NCI-H446 treated with DMSO at 0.1 percent for 48 hours (cell line): ENCODE results near the gene OLFM1.
A peak's percentile ranks its signal among the peaks of the same experiment; 100 is the strongest.

Experiments used
- DNase-seq: peaks from one replicate; lab custom pipeline; 2025; lab: John Stamatoyannopoulos, UW

The OLFM1 gene

GRCh38 chr9:135087489-135087792 is at the start of gene OLFM1:
Gene OLFM1 (plus strand): TSS chr9:135087668. CDS start chr9:135087990, 322 bp downstream.
- DNase-seq = peak; percentile 44

DNA sequence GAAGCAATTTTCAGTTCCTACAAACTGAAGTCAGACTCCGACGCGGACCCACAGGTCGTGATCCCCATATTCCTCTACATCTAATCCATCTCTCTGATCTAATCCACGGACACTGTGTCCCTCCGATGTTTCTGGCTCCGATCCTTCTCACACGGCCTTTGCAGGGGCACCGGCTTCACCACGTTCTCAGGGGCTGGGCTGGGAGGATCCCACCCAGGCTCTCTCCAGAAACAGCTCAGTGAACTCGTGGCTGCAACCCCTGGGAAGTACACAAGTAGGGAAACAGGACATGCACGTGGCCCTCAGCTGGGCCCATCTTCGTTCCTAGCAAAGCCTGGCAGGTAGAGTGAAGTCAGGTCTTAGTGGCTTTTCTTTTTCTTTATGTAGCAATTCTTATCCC is 49.1 kb upstream of the OLFM1 start:
- DNase-seq = no peak

DNA sequence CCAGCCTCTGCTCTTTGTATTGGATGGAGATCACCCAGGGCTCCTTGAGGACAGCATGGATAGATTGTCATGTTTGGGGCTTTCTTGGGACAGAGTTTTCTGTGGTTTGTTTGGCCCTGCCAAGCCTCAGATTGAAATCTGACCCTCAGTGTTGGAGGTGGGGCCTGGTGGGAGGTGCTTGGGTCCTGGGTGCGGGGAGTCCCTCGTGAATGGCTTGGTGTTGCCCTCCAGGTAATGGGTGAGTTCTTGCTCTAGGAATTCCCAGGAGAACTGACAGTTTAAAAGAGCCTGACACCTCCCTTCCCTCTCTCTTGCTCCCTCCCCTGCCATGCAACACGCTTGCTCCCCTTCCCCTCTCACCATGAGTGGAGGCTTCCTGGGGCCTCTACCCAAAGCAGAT is 48.6 kb upstream of the OLFM1 start:
- DNase-seq = no peak

GRCh38 chr9:135039266-135039870 is 48.1 kb upstream of the OLFM1 start:
- DNase-seq = no peak

- no peak for DNase-seq
Observed at GRCh38 chr9:135039916-135040645, 47.4 kb upstream of the OLFM1 start.

- DNase-seq = no peak
Observed at GRCh38 chr9:135040892-135041291, 46.6 kb upstream of the OLFM1 start.

DNA sequence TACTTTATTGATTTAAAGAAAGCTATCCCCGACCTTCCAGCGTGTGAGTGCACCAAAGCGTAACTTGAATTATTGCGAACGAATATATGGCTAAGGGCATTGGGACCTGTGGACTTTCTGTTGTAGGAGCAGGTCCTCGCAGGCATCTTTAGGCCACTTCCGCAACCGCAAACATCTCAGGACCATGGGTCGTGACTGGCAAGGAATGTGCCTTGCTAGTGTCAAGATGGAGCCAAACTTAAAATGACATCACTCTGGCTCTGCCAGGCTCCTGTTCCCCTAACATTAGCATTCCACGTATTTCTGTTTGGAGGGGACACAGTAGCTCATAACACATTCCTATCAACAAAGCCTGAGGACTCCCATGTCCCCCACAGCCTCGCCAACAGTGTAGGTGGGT is 44.1 kb upstream of the OLFM1 start:
- no peak for DNase-seq

DNA sequence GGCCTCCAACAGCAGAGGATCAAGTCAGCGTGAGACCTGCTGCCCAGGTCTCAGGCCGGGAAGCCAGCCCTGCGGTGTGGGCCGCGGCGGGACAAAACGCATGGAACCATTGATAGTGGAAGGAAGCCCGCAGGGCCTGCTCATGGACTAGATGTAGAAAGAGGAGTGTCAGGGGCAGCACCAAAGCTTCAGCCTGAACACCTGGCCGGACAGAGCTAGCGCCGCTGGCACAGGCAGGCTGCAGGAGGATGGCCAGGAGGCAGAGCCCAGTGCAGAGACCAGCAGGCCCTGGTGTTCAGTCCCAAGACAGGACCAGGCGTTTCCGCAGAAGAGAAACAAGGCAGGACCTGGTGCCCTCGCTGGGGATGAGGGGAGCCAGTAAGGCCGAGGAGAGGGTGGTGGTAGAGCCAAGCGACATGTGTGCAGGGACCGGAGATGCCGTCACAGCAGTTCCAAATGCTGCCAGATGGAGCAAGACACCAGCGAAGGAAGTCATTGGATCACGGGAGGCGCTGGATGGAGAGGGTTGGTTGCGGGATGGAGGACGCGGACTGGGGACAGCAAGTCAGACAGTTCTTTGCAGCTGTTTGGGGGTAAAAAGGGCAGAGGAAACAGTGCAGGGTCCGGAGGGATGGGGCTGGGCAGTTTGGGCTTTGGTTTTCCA is 42.1 kb upstream of the OLFM1 start:
- no peak for DNase-seq

DNA sequence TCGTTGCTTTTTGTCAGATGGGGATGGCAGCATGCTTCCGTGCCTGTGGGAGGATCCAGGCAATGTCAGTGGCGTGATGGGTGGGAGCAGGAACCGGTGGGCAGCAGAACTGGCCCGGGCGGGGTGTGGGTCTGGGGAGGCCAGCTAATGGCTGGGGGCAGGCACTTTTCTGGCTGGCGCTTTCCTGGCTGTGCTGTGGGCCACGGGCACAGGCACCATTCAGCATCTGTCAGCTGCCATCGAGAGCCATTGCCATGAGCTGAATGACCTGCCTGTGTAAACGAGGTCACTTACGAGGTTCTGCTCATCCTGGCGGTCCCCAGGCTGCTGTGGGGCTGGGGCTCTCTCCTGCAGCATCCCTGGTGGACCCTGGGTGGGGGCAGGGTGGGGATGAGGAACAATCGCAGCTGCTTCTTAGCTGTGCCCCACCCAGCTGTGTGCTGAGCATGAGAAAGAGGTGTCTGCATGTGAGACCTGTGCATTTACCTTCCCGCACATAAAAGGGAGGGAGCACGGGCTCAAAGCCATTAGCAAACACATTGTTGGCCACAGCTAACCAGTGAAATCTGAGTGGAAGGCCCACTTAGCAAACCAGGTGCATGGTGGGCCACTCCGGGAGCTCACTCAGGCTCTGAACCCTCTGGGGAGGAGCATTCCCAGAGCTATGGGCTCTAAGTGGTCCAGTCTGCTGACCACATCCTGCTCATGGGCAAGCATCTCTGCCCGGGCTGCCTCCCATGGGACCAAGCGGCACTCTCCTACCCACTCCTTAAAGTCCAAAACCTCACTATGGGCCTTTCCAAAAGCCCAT is 41.3 kb upstream of the OLFM1 start:
- DNase-seq = no peak

- no peak for DNase-seq
Observed at GRCh38 chr9:135046739-135047350, 40.6 kb upstream of the OLFM1 start.

DNA sequence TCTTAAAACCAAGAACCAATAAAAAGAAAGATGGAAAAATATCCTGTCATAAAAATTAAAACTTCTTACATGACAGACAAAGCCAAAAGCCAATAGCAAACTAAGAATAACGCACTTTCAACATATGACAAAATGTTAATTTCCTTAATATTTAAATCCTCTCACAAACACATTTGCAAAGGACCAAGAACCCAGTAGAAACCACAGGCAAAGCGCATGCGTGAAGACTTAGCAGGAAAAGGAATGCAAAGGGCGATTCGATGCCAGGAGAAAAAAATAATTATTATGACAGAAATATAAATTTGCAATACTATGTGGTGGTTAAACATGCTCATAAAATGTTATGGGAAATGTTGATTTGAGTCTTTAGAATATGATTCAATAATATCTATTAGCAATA is 39.9 kb upstream of the OLFM1 start:
- DNase-seq = no peak

GRCh38 chr9:135048046-135048757 is 39.3 kb upstream of the OLFM1 start:
- no peak for DNase-seq

- no peak for DNase-seq
Observed at GRCh38 chr9:135048758-135049444, 38.6 kb upstream of the OLFM1 start.

DNA sequence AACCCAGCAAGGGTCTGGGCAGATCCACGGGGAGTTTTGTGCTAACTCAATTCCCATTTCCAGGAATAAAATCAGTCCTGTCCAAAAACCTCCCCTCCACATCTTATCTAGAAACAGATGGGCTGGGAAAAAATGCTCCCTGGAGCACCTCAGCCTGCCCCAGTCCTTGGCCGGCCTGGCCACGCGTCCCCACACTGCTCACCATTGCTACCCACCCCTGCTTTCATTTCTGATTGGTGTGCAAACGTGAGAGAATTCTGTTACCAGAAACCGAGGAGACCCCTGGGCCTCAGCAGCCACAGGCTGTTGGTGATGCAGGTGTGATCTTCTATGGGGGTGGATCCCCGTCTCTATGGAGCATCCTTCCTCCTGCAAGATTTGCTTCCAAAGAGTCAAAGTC is 38.0 kb upstream of the OLFM1 start:
- no peak for DNase-seq

GRCh38 chr9:135050072-135050990 is 37.1 kb upstream of the OLFM1 start:
- DNase-seq = no peak

DNA sequence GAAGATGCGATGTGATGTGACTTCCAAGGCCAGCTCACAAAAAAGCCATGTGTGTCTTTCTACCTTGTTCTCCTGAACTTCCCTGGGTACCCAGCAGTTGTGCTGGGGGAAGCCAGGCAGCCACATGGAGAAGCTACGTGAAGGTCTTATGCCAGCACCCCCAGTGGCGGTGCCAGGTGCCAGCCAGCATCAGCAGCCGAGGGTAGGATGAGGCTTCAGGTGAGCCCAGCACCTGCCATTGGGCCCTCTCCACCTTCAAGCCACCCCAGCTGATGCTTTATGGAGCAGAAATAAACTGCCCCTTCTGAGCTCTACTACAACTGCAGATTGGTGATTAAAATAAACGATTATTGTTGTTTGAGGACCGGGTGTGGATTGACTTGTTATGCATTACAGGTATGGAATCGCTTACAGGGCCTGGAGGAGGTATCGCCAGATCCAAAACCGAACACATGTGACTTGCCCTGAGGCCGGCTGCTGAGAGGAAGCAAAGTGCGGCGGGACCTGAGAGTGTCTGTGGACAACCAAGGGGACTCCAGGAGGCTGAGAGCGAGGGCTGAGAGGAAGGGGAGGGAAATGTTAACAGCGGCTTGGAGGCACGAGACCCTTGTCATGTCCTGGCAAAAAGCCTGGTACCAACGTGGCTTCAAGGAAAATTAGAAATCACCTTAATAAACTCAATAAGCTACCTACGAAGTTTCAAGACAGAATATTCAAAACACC is 36.0 kb upstream of the OLFM1 start:
- DNase-seq = no peak

DNA sequence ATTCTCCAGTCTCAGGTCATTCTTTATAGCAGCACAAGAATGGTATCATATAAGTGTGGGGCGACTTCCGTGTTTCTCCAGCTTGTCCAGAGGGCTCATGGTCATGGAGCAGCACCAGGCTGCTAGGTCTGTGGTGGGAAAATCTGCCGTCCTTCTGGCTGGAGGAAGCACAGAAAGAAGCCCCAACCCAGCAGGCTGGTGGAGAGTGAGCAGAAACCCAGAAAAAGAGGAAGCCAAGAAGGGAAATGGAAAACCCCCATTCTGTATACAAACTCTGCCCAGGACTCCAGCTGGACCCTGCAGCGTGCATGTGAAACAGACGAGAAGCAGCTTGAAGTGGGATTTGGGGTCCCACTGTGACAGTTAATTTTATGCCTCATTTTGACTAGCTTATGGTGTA is 34.3 kb upstream of the OLFM1 start:
- no peak for DNase-seq

- no peak for DNase-seq
Observed at GRCh38 chr9:135055181-135055580, 32.3 kb upstream of the OLFM1 start.

GRCh38 chr9:135056541-135056940 is 30.9 kb upstream of the OLFM1 start:
- DNase-seq = no peak
